ENCODE results near the gene TUBGCP6. TPM values are rescaled to one million over a fixed set of nuclear protein-coding genes. Genes with fewer than 3 reads are reported as not detected.

TUBGCP6 gene
- polyA plus RNA-seq, 1 experiment: 8.5 TPM

DNA sequence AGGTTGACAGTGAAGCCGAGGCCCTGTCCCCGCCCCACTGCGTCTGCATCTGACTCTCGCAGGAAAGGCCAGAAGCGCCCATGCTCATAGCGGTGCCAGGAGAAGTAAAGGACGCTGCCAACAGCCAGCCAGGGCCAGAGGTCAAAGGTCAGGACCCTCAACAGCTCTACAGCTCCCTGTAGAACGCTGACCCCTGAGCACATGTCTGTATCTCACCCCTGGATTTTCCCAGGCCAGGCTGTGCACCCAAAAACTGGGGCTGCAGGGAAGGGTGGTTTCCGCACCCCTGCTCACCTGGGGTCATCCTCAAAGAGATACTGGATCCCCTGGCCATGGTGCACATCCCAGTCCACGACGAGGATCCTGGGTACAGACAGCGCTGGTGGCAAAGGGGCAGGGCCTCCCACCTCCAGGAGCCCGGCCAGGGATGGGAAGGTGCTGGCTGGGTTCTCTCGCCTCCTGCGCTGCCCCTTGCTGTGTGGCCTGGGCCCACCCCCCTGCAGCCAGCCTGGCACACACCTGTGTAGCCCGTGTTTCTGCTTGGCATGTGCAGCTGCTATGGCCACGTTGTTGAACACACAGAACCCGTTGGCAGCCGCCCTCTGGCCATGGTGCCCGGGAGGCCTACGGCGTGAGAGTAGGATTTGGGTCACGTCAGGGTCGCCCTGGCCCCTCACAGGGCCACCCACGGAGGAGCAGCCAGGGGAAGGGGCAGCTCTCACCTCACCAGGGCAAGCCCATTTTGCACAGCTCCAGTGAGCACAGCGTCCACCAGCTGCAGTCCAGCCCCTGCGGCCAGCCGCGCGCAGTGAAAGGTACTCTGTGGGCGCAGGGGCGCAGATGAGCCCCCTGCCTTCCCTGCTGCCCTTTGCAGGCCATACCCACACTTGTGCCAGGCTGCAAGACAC lies 4.8 kb upstream of the TUBGCP6 start:
- Histone ChIP-seq H3K27me3 (ENCODE audit: control insufficient read depth, insufficient read depth, low read length) (no peaks in the 10 kb centered on the region), H3K27ac (ENCODE audit: low read depth, low read length) (no peak overlapping the region), H3K9me3 (ENCODE audit: control insufficient read depth, insufficient read depth, low read length) (peaks cover 2% of the 10 kb centered on the region; the same call in 1 of the 2 replicates), H3K4me3 (ENCODE audit: low read depth, low read length) (peak overlapping the region; percentile 85)
- no peak for DNase-seq (ENCODE audit: low read depth, low spot score)
- CTCF ChIA-PET: interaction anchor here (0.5 kb wide), 1 partner anchor 78 kb away, joined by 3 read pairs; no protein-coding TSS in a partner anchor
- POLR2A ChIA-PET: interaction anchor here (0.5 to 2.1 kb wide), 2 partner anchors 11 to 46 kb away, joined by 7 to 8 read pairs; partner anchors contain the start of gene MAPK12
- TF ChIP-seq, protein P1, sequence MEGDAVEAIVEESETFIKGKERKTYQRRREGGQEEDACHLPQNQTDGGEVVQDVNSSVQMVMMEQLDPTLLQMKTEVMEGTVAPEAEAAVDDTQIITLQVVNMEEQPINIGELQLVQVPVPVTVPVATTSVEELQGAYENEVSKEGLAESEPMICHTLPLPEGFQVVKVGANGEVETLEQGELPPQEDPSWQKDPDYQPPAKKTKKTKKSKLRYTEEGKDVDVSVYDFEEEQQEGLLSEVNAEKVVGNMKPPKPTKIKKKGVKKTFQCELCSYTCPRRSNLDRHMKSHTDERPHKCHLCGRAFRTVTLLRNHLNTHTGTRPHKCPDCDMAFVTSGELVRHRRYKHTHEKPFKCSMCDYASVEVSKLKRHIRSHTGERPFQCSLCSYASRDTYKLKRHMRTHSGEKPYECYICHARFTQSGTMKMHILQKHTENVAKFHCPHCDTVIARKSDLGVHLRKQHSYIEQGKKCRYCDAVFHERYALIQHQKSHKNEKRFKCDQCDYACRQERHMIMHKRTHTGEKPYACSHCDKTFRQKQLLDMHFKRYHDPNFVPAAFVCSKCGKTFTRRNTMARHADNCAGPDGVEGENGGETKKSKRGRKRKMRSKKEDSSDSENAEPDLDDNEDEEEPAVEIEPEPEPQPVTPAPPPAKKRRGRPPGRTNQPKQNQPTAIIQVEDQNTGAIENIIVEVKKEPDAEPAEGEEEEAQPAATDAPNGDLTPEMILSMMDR (IDR thresholded peaks at IDR 0.05; ENCODE audit: low read depth, low read length): no peak

GRCh38 chr22:50248196-50249081 lies 3.6 kb upstream of the TUBGCP6 start:
- POLR2A ChIA-PET: no interaction called here
- peaks cover 4% of the 10 kb centered on the region; the same call in 1 of the 2 replicates for H3K9me3 ChIP-seq (ENCODE audit: control insufficient read depth, insufficient read depth, low read length)
- H3K4me3 ChIP-seq (ENCODE audit: low read depth, low read length): no peak overlapping the region
- CTCF ChIA-PET: interaction anchor here (1.2 kb wide), 1 partner anchor 94 kb away, joined by 6 read pairs; no protein-coding TSS in a partner anchor
- TF ChIP-seq, protein P1 (IDR thresholded peaks at IDR 0.05; ENCODE audit: low read depth, low read length): no peak
- peak overlapping the region; percentile 21 for H3K27ac ChIP-seq (ENCODE audit: low read depth, low read length)
- DNase-seq (ENCODE audit: low read depth, low spot score): no peak
- no peaks in the 10 kb centered on the region for H3K27me3 ChIP-seq (ENCODE audit: control insufficient read depth, insufficient read depth, low read length)

DNA sequence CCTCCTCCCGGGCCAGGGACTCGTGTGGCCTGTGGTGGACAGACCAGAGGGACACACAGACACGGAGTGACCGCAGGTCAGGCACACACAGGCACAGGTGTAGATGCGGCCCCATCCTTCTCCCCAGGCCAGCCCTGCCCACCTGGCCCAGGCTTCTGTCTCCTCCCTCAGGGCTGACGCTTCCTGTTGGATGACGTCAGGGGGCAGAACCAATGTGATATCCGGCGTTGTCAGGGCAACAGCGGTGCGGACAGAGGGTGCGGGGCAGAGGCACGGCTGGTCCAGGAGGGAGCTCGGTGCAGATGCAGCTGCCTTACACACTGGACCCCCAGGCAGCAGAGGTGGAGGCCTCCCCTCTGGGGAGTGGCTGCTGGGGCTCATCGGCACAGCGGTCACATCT lies 2.9 kb upstream of the TUBGCP6 start:
- ChIA-PET POLR2A (no interaction called here), CTCF (interaction anchor here (1.2 kb wide), 1 partner anchor 94 kb away, joined by 6 read pairs; no protein-coding TSS in a partner anchor)
- Histone ChIP-seq H3K27me3 (ENCODE audit: control insufficient read depth, insufficient read depth, low read length) (no peaks in the 10 kb centered on the region), H3K27ac (ENCODE audit: low read depth, low read length) (no peak overlapping the region), H3K4me3 (ENCODE audit: low read depth, low read length) (no peak overlapping the region), H3K9me3 (ENCODE audit: control insufficient read depth, insufficient read depth, low read length) (peaks cover 4% of the 10 kb centered on the region; the same call in 1 of the 2 replicates)
- no peak for DNase-seq (ENCODE audit: low read depth, low spot score)
- TF ChIP-seq, protein P1 (IDR thresholded peaks at IDR 0.05; ENCODE audit: low read depth, low read length): no peak

- H3K9me3 ChIP-seq (ENCODE audit: control insufficient read depth, insufficient read depth, low read length): peaks cover 4% of the 10 kb centered on the region; the same call in 1 of the 2 replicates
- H3K27ac ChIP-seq (ENCODE audit: low read depth, low read length): no peak overlapping the region
- CTCF ChIA-PET: interaction anchor here (1.2 kb wide), 1 partner anchor 95 kb away, joined by 6 read pairs; no protein-coding TSS in a partner anchor
- POLR2A ChIA-PET: interaction anchor here (0.8 kb wide), 1 partner anchor 21 kb away, joined by 3 read pairs; no protein-coding TSS in a partner anchor
- TF ChIP-seq, protein P1 (IDR thresholded peaks at IDR 0.05; ENCODE audit: low read depth, low read length): no peak
- H3K4me3 ChIP-seq (ENCODE audit: low read depth, low read length): peak overlapping the region; percentile 4; the same call in 1 of the 2 replicates
- DNase-seq (ENCODE audit: low read depth, low spot score): no peak
- no peaks in the 10 kb centered on the region for H3K27me3 ChIP-seq (ENCODE audit: control insufficient read depth, insufficient read depth, low read length)
These were observed 1.7 kb upstream of the TUBGCP6 start for GRCh38 chr22:50246242-50247175.
